AG04449 (cell line): ENCODE data around the gene SLC43A3.

Experiments
- CTCF ChIA-PET: fragments of 350-600 bp; formaldehyde crosslinking; extraction: SDS; loops from one replicate; lab custom pipeline; 2021; ENCODE audit warnings: antibody characterized with exemption; lab: Yijun Ruan, JAX
- POLR2A ChIA-PET: fragments of 400-600, 350-600 bp; formaldehyde crosslinking; extraction: SDS; loops from one replicate; lab custom pipeline; 2020; ENCODE audit warnings: antibody characterized with exemption, inconsistent platforms; lab: Yijun Ruan, JAX
- DNase-seq: peaks from one replicate; pipeline ENCODE4 v3.0.0-alpha.2; 2010; ENCODE audit warnings: low read depth, low spot score
- H3K4me3 ChIP-seq: 2 replicates; pipeline ENCODE4 v1.5.1; 2011; ENCODE audit warnings: low read depth, mild to moderate bottlenecking, control low read depth, low read length
- CTCF ChIP-seq: IDR thresholded peaks from one replicate; pipeline ENCODE4 v1.5.1; 2011; ENCODE audit warnings: mild to moderate bottlenecking, moderate library complexity, low read length, control low read depth, inconsistent platforms; ENCODE audit not compliant: insufficient read depth; ENCODE audit errors: missing control alignments

Gene SLC43A3

GRCh38 chr11:57467508-57468157, 40.7 kb upstream of the SLC43A3 start:
- CTCF ChIA-PET = interaction anchor here (0.6 to 8.7 kb wide), 4 partner anchors 7 to 123 kb away, joined by 3 to 125 read pairs (median 7); partner anchors contain the start of gene RTN4RL2
- no peak for DNase-seq
- POLR2A ChIA-PET = no interaction called here
- H3K4me3 ChIP-seq = no peak overlapping the region
- no peak for TF ChIP-seq CTCF

GRCh38 chr11:57466680-57467079, 39.8 kb upstream of the SLC43A3 start:
- no peak overlapping the region for H3K4me3 ChIP-seq
- no peak for TF ChIP-seq CTCF
- DNase-seq = no peak
- POLR2A ChIA-PET = no interaction called here
- CTCF ChIA-PET = interaction anchor here (1.2 to 8.7 kb wide), 3 partner anchors 6 to 12 kb away, joined by 3 to 125 read pairs (median 8); partner anchors contain the start of gene RTN4RL2

- POLR2A ChIA-PET = no interaction called here
- no peak for DNase-seq
- no peak for TF ChIP-seq CTCF
- CTCF ChIA-PET = interaction anchor here (1.2 to 8.8 kb wide), 6 partner anchors 7 to 63 kb away, joined by 5 to 125 read pairs (median 11); no protein-coding TSS in a partner anchor
- no peak overlapping the region for H3K4me3 ChIP-seq
Measured at GRCh38 chr11:57464539-57465181, 37.7 kb upstream of the SLC43A3 start.

GRCh38 chr11:57463671-57464538, 37.0 kb upstream of the SLC43A3 start:
- POLR2A ChIA-PET = no interaction called here
- CTCF ChIA-PET = interaction anchor here (0.7 to 8.8 kb wide), 7 partner anchors 7 to 177 kb away, joined by 4 to 125 read pairs (median 6); no protein-coding TSS in a partner anchor

GRCh38 chr11:57462597-57462996, 35.7 kb upstream of the SLC43A3 start:
- TF ChIP-seq CTCF = no peak
- no peak for DNase-seq
- POLR2A ChIA-PET = no interaction called here
- no peak overlapping the region for H3K4me3 ChIP-seq
- CTCF ChIA-PET = interaction anchor here (1.3 to 8.8 kb wide), 5 partner anchors 9 to 181 kb away, joined by 4 to 188 read pairs (median 125); no protein-coding TSS in a partner anchor

More at GRCh38 chr11:57463671-57464538, 37.0 kb upstream of the SLC43A3 start:
- no peak for DNase-seq
- no peak overlapping the region for H3K4me3 ChIP-seq
- no peak for TF ChIP-seq CTCF
